Mucosa of rectum (tissue), 2 donors: ENCODE data around the gene TBC1D17.

Source experiments
- H3K27ac ChIP-seq, 2 donors: one replicate each; pipeline ENCODE4 v1.7.0; 2013; ENCODE audit warnings: inconsistent platforms in 2 of 2, low read depth in 2 of 2, low read length in 2 of 2
- H3K27me3 ChIP-seq, 2 donors: one replicate each; pipeline ENCODE4 v1.7.0; 2013; ENCODE audit warnings: low read length in 2 of 2; ENCODE audit not compliant: control insufficient read depth in 2 of 2, insufficient read depth in 2 of 2
- H3K36me3 ChIP-seq, 2 donors: one replicate each; pipeline ENCODE4 v1.7.0; 2013; ENCODE audit warnings: low read length in 2 of 2; ENCODE audit not compliant: control insufficient read depth in 2 of 2, insufficient read depth in 2 of 2
- H3K4me1 ChIP-seq, 2 donors: one replicate each; pipeline ENCODE4 v1.7.0; 2013; ENCODE audit warnings: low read length in 2 of 2, mild to moderate bottlenecking in 1 of 2; ENCODE audit not compliant: control insufficient read depth in 2 of 2, insufficient read depth in 2 of 2
- H3K4me3 ChIP-seq, 2 donors: one replicate each; pipeline ENCODE4 v1.7.0; 2013; ENCODE audit warnings: low read length in 2 of 2
- H3K9ac ChIP-seq, 2 donors: one replicate each; pipeline ENCODE4 v1.7.0; 2013; ENCODE audit warnings: low read length in 2 of 2, low read depth in 1 of 2, mild to moderate bottlenecking in 1 of 2
- H3K9me3 ChIP-seq, 2 donors: one replicate each; pipeline ENCODE4 v1.7.0; 2013; ENCODE audit warnings: low read length in 2 of 2; ENCODE audit not compliant: control insufficient read depth in 2 of 2
- donor health status: healthy.
- donor health status: Normal muscosa, but diverticular disease.

The TBC1D17 gene

GRCh38 chr19:49860336-49861102, 17.0 kb upstream of the TBC1D17 start:
- peaks cover 27 to 55% of the 10 kb centered on the region in 2 donors for H3K36me3 ChIP-seq
- H3K9me3 ChIP-seq, result no peaks in the 10 kb centered on the region
- H3K27me3 ChIP-seq, result no peaks in the 10 kb centered on the region
- H3K4me3 ChIP-seq, result no peak overlapping the region
- H3K4me1 ChIP-seq, result no peaks in the 10 kb centered on the region
- peak overlapping the region in 1 of 2 donors; percentile 3 for H3K9ac ChIP-seq
- peak overlapping the region; percentile 9 to 56 for H3K27ac ChIP-seq

- H3K27me3 ChIP-seq, result no peaks in the 10 kb centered on the region
- H3K4me1 ChIP-seq, result peaks cover under 1 to 4% of the 10 kb centered on the region in 2 donors
- H3K9ac ChIP-seq, result peak overlapping the region in 1 of 2 donors; percentile 3
- peaks cover 27 to 53% of the 10 kb centered on the region in 2 donors for H3K36me3 ChIP-seq
- peak overlapping the region in 1 of 2 donors; percentile 56 for H3K27ac ChIP-seq
- no peak overlapping the region for H3K4me3 ChIP-seq
- H3K9me3 ChIP-seq, result no peaks in the 10 kb centered on the region
Measured at GRCh38 chr19:49861107-49861506, 16.4 kb upstream of the TBC1D17 start.

- peaks cover 27 to 48% of the 10 kb centered on the region in 2 donors for H3K36me3 ChIP-seq
- H3K9me3 ChIP-seq, result no peaks in the 10 kb centered on the region
- peaks cover 7 to 10% of the 10 kb centered on the region in 2 donors for H3K4me1 ChIP-seq
- H3K4me3 ChIP-seq, result no peak overlapping the region
- H3K27ac ChIP-seq, result peak overlapping the region in 1 of 2 donors; percentile 56
- H3K27me3 ChIP-seq, result no peaks in the 10 kb centered on the region
- H3K9ac ChIP-seq, result no peak overlapping the region
Measured at GRCh38 chr19:49861541-49862378, 15.7 kb upstream of the TBC1D17 start.

GRCh38 chr19:49862391-49863253, 14.9 kb upstream of the TBC1D17 start:
- H3K9ac ChIP-seq, result no peak overlapping the region
- no peaks in the 10 kb centered on the region for H3K9me3 ChIP-seq
- H3K36me3 ChIP-seq, result peaks cover 23 to 43% of the 10 kb centered on the region in 2 donors
- H3K4me3 ChIP-seq, result no peak overlapping the region
- no peak overlapping the region for H3K27ac ChIP-seq
- H3K4me1 ChIP-seq, result peaks cover 10 to 11% of the 10 kb centered on the region in 2 donors
- no peaks in the 10 kb centered on the region for H3K27me3 ChIP-seq

GRCh38 chr19:49863254-49863934, 14.1 kb upstream of the TBC1D17 start:
- Histone ChIP-seq H3K27me3 (no peaks in the 10 kb centered on the region), H3K36me3 (peaks cover 20 to 36% of the 10 kb centered on the region in 2 donors), H3K4me1 (peaks cover 11% of the 10 kb centered on the region in 2 donors), H3K4me3 (no peak overlapping the region), H3K9ac (no peak overlapping the region), H3K9me3 (no peaks in the 10 kb centered on the region), H3K27ac (no peak overlapping the region)

- Histone ChIP-seq H3K9me3 (no peaks in the 10 kb centered on the region), H3K36me3 (peaks cover 20 to 32% of the 10 kb centered on the region in 2 donors), H3K4me3 (no peak overlapping the region), H3K27ac (no peak overlapping the region), H3K4me1 (peaks cover 11 to 12% of the 10 kb centered on the region in 2 donors), H3K9ac (no peak overlapping the region), H3K27me3 (no peaks in the 10 kb centered on the region)
Measured at GRCh38 chr19:49863935-49864320, 13.6 kb upstream of the TBC1D17 start.

- no peaks in the 10 kb centered on the region for H3K27me3 ChIP-seq
Measured at GRCh38 chr19:49864890-49865289, 12.6 kb upstream of the TBC1D17 start.

GRCh38 chr19:49866933-49867782, 10.3 kb upstream of the TBC1D17 start, which contains the start of gene PNKP:
TSS of gene PNKP (minus strand) at chr19:49867576. CDS start at chr19:49867204, 372 bp downstream.
- Histone ChIP-seq H3K27ac (peak within 1 kb of the TSS; percentile 94 to 97), H3K9me3 (no peaks in the 10 kb centered on the region), H3K4me1 (peaks cover 21 to 28% of the 10 kb centered on the region in 2 donors), H3K36me3 (peaks cover 15 to 22% of the 10 kb centered on the region in 2 donors), H3K9ac (peak within 1 kb of the TSS; percentile 68 to 76), H3K27me3 (no peaks in the 10 kb centered on the region), H3K4me3 (peak within 1 kb of the TSS; percentile 80 to 94)

More at GRCh38 chr19:49864890-49865289, 12.6 kb upstream of the TBC1D17 start:
- no peaks in the 10 kb centered on the region for H3K9me3 ChIP-seq
- no peak overlapping the region for H3K9ac ChIP-seq
- H3K4me1 ChIP-seq, result peaks cover 11 to 15% of the 10 kb centered on the region in 2 donors
- H3K4me3 ChIP-seq, result no peak overlapping the region
- H3K27ac ChIP-seq, result no peak overlapping the region
- H3K36me3 ChIP-seq, result peaks cover 16 to 27% of the 10 kb centered on the region in 2 donors
